OCI-LY1 (cell line): ENCODE data around the gene CFAP20DC.

Experiments
- EZH2 ChIP-seq: fragments of 200-600 bp; sonication (generic), shearing (Covaris generic); IDR thresholded peaks from 2 replicates; pipeline ENCODE4 v1.8.0; 2017; ENCODE audit warnings: borderline replicate concordance, mixed run types, mild to moderate bottlenecking, antibody characterized with exemption, low read length, moderate library complexity, mixed read lengths
- TF ChIP-seq, protein P1 (sequence below): fragments of 200-600 bp; sonication (generic), shearing (Covaris generic); IDR thresholded peaks from 2 replicates; pipeline ENCODE4 v1.5.1; 2017; ENCODE audit warnings: mild to moderate bottlenecking, antibody characterized with exemption, low read length, moderate library complexity, mixed read lengths

DNA sequence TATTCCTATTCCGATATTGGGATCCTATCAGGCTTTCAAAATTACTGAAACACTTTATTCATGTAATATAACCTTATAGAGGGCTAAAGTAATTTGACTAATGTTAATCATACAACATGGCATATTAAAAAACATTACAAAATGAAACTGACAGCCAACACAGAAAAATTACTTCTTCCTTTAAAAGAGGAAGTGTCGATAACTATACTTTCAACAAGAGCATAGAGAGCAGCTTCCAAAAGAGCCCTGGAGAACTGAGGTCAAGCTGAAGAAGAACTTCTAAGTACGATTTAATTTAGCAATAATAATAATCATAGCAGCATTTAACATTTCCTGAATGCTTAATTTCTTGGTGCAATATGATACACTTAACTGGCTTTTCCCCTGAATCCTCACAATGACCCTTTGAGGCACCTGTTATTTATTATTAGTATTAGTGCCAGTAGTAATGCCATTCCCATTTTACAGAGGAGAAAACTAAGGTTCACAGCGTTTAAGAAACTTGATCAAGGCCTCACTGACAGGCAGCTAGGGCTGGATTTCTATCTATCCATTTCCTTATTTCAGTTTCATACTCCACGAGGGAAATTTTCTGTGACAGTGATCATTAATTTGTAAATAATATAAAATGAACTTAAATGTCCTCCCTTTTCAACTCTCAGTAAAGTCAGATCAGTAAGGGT lies 181.6 kb downstream of the CFAP20DC start:
- TF ChIP-seq, protein P1, sequence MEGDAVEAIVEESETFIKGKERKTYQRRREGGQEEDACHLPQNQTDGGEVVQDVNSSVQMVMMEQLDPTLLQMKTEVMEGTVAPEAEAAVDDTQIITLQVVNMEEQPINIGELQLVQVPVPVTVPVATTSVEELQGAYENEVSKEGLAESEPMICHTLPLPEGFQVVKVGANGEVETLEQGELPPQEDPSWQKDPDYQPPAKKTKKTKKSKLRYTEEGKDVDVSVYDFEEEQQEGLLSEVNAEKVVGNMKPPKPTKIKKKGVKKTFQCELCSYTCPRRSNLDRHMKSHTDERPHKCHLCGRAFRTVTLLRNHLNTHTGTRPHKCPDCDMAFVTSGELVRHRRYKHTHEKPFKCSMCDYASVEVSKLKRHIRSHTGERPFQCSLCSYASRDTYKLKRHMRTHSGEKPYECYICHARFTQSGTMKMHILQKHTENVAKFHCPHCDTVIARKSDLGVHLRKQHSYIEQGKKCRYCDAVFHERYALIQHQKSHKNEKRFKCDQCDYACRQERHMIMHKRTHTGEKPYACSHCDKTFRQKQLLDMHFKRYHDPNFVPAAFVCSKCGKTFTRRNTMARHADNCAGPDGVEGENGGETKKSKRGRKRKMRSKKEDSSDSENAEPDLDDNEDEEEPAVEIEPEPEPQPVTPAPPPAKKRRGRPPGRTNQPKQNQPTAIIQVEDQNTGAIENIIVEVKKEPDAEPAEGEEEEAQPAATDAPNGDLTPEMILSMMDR: no peak
- no peak for TF ChIP-seq EZH2
